Measurements from ENCODE around the gene MIOX. TPM values are rescaled to one million over a fixed set of nuclear protein-coding genes. Genes with fewer than 3 reads are reported as not detected.

Gene MIOX
- total and polyA plus RNA-seq, 10 of the 15 experiments (the other 5 are each of a cell fraction or from before 2014, with no cell fraction given) = 0.10 to 0.31 TPM; not detected in 8

DNA sequence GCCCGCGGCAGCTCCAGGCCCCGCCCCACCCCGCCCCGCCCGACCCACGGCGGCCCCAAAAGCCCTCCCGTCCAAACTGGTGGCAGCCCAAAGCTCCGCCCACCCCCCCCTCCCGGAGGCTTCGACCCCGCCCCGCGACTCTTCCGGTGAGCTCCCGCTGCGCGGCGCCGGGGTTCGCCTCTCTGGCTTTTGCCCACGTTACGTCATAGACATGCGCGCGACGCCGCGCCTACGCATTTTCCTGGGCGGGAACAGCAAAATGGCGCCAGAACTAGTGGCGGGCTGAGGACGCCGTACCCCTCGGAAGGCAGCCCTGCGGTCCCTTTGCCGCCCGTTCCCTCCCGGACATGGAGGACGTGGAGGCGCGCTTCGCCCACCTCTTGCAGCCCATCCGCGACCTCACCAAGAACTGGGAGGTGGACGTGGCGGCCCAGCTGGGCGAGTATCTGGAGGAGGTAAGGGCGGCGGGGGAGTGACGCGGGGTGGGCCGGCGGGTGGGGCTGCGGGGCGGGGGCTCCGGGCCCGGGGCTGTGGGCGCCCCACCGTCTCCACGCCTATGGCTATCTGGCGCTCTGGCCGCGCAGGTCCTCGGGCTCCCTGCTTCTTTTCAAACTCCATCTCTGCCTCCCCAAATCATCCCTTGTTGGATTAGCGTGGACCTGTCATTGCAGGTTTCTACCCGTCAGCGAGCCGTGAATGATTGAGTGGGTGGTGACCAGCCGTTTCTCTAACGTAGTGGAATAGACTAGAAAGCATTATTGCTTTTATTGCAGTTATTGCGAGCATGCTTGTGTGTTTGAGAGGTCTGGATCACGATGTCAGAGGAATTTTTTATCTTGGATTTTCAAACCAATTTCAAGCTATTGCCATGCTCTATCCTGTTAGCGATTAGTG lies 21.6 kb downstream of the MIOX start, which contains the start of gene NCAPH2 (continued):
- TF ChIP-seq MLLT1 (IDR thresholded peaks at IDR 0.05) = no peak
- peak; percentile 84; the same call in 1 of the 2 replicates for TF ChIP-seq HDAC2 (IDR thresholded peaks at IDR 0.05)
- peak; percentile 100 for TF ChIP-seq CREB1 (IDR thresholded peaks at IDR 0.05; ENCODE audit: low read depth)
- TF ChIP-seq, protein P1, sequence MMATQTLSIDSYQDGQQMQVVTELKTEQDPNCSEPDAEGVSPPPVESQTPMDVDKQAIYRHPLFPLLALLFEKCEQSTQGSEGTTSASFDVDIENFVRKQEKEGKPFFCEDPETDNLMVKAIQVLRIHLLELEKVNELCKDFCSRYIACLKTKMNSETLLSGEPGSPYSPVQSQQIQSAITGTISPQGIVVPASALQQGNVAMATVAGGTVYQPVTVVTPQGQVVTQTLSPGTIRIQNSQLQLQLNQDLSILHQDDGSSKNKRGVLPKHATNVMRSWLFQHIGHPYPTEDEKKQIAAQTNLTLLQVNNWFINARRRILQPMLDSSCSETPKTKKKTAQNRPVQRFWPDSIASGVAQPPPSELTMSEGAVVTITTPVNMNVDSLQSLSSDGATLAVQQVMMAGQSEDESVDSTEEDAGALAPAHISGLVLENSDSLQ (IDR thresholded peaks at IDR 0.05) = peak; percentile 88
- no peak for TF ChIP-seq CHD1 (IDR thresholded peaks at IDR 0.05; ENCODE audit: low read depth, low read length)
- no peak for TF ChIP-seq DPF2 (IDR thresholded peaks at IDR 0.05)
- TF ChIP-seq HCFC1 (IDR thresholded peaks at IDR 0.05; ENCODE audit: low read length) = peak; percentile 71
- TF ChIP-seq NR2F1 (conservative IDR thresholded peaks at IDR 0.05) = no peak
- TF ChIP-seq PAX8 (IDR thresholded peaks at IDR 0.05) = no peak
- TF ChIP-seq EZH2 (IDR thresholded peaks at IDR 0.05; ENCODE audit: borderline replicate concordance, control insufficient read depth, low read depth, low read length) = no peak
- TF ChIP-seq, protein P2, sequence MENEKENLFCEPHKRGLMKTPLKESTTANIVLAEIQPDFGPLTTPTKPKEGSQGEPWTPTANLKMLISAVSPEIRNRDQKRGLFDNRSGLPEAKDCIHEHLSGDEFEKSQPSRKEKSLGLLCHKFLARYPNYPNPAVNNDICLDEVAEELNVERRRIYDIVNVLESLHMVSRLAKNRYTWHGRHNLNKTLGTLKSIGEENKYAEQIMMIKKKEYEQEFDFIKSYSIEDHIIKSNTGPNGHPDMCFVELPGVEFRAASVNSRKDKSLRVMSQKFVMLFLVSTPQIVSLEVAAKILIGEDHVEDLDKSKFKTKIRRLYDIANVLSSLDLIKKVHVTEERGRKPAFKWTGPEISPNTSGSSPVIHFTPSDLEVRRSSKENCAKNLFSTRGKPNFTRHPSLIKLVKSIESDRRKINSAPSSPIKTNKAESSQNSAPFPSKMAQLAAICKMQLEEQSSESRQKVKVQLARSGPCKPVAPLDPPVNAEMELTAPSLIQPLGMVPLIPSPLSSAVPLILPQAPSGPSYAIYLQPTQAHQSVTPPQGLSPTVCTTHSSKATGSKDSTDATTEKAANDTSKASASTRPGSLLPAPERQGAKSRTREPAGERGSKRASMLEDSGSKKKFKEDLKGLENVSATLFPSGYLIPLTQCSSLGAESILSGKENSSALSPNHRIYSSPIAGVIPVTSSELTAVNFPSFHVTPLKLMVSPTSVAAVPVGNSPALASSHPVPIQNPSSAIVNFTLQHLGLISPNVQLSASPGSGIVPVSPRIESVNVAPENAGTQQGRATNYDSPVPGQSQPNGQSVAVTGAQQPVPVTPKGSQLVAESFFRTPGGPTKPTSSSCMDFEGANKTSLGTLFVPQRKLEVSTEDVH (IDR thresholded peaks at IDR 0.05; ENCODE audit: low read depth, partially characterized antibody) = peak; percentile 86
- no peak for TF ChIP-seq NFYA (IDR thresholded peaks at IDR 0.05; ENCODE audit: borderline replicate concordance, low read depth, low read length)
- TF ChIP-seq, protein P3, sequence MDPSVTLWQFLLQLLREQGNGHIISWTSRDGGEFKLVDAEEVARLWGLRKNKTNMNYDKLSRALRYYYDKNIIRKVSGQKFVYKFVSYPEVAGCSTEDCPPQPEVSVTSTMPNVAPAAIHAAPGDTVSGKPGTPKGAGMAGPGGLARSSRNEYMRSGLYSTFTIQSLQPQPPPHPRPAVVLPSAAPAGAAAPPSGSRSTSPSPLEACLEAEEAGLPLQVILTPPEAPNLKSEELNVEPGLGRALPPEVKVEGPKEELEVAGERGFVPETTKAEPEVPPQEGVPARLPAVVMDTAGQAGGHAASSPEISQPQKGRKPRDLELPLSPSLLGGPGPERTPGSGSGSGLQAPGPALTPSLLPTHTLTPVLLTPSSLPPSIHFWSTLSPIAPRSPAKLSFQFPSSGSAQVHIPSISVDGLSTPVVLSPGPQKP (IDR thresholded peaks at IDR 0.05; ENCODE audit: low read depth, low read length) = peak; percentile 70; the same call in 1 of the 2 replicates
- TF ChIP-seq ATF7 (IDR thresholded peaks at IDR 0.05; ENCODE audit: low read depth) = peak; percentile 95
- TF ChIP-seq TCF12 (IDR thresholded peaks at IDR 0.05; ENCODE audit: low read depth, low read length) = no peak
